ENCODE measurements around the gene CTIF.
A peak's percentile ranks its signal among the peaks of the same experiment; 100 is the strongest.

Gene CTIF

DNA sequence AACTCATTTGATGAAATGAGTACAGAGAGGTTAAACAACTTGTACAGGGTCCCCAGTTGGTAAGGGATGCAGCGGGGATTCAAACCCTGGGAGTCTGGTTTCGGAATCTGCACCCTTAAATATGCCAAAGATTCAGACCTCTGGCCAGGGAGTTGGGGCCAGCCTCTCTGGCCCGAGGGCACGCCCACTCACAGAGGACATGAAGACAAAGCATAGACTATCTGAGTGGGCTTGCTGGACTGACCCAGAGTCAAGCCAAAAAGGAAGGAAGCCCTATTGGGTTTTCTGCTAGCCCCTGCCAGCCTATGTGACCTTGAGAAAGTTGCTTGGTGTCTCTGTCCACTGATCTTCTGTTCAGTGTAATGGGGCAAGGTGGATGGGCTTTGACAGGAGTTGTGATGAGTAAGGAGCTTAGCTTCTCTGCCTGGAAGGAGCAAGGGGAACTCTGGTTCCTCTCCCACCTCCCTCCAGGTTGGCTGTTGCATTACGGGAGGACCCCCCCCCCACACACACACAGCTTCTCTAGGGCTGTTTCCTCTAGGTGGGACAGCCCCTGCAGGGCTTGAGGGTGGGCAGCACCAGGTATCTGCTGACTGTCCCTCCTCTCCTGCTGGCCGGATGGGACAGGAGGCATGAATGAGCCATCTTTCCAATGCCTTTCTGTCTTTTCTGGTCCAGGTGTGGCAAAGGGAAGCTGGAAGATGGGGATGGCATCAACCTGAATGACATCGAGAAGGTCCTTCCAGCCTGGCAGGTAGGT, 131.3 kb downstream of the CTIF start:
- DNase-seq = no peak

DNA sequence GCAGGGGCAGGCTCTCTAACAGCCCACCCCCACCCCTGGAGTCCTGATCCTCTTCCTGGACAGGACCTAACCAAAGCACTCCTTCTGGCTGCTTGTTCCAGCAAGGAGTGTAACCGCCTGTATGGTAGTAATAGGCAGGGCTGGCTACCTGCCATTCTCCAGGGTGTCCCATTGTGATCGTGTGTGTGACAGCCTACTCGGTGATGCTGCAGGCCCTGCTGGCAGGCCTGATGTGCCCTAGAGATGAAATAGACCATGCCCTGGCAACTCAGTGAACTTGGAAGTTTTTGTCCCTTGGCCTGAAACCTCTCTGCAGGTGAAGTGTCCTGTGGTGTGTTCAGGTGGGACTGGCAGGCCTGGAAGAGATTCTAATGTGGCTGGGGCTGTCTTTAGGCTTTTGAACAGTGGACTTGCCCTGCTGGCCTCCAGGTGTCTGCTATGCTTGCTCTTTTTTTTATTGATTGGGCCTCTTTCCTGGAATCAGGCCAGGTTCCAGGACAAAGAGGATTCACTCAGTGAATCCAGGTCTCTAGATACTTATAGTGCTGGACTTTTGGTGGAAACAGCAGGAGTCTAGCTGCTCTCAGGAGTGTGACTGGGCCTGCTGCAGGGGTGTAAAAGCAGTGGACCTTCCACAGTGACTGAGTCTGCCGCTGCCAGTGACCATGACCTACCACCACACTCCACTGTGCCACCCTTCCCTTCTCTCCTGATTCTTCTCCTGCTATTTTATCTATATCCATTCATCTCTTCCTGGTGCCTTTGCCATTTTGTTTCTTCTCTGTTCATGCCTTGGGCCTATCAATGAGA, 132.1 kb downstream of the CTIF start:
- no peak for DNase-seq

DNA sequence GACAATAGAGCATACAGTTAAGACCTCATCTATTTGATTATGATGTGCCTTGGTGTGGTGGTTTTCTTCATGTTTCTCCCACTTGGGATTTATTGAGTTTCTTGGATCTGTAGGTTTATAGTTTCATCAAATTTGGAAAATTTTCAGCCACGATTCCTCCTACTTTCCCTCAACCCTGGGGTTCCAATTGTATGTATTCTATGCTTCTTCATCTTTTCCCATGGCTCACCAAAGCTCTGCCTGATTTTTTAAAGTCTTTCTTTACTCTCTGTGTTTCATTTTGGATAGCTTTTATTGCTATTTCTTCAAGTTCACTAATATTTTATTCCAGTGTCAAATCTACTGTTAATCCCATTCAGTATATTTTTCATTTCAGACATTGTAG, 132.7 kb downstream of the CTIF start:
- DNase-seq = no peak

DNA sequence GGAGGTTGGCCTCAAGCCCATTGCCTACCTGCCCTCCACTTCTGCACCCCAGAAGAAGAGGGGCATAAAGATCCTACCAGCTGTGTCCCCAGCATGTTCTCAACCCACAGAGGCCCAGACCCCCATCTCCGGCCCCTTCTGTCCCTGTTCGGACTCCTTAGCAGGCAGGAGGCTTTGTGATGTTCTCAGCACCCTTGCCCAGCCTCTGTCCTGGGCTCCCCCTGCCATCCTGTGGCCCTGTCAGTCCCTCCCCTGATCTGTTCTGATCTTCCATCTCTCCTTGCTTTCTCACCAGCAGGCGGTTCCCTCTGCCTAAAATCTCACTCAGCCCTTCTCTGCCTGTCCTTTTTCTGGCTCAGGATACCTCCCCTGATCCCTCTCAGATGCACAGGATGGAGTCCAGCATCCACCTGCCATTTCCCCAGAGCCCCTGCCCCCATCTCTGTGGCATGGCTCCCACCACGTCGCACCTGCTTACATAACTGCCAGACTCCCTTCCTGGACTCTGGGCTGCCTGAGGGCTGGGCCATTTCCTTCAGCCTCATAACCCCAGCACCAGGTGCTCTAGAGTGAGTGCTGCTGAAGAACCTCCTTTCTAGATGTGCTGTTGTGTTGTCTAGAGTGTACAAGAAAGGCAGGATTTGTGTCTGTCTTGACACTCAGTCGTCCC, 134.0 kb downstream of the CTIF start:
- no peak for DNase-seq

DNA sequence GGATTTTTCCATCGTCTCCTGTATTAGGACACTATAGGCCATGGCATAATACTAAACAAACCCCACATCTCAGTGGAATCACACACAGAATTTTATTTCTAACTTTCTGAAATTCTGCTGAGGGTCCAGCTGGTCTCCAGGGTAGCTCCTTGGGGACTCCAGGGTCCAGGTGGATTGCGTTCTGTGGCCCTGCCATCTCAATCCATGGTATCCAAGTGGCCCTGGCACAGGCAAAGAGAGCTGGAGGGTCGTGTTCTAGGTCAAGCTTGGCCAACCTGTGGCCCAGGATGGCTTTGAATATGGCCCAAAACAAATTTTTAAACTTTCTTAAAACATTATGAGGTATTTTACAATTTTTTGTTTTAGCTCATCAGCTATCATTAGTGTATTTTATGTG, 134.6 kb downstream of the CTIF start:
- no peak for DNase-seq

DNA sequence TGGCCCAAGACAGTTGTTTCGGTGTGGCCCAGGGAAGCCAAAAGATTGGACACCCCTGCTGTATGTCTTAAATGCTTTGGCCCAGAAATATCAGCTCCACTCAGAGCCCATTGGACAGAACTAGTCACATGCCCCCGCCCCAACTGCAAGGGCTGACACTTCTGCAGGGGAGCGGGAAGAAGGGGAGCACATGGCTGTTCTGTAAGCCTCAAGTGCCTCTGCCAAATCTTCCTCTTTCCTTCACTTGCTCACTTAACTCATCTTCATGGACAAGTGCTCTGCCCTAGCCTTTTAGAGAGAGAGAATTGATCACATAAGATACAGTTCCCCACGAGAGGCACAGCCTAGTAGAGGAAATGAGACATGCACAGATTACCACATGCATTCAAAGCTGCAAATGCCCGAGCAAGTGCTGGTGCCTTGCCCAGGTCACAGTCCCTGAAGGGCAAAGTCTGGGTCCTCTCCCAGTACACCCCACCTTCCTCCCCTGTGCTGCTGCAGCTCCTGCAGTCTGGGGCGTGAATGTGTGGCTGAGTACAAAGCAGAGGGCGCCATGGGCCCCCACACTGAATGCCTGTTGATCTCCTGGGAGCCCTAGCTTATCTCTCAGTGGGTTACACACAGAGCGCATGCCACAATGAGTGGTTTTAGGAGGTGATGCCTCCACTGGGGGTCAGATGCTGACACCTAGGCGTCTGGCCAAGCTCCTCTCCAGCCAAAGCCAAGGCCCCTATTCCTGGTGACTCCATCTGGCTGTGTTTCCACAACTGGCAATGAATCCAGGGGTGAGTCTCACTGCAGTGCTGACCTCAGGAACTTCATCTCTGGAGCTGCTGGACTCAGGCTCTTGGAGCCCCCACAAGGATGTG, 135.3 kb downstream of the CTIF start:
- DNase-seq = no peak

DNA sequence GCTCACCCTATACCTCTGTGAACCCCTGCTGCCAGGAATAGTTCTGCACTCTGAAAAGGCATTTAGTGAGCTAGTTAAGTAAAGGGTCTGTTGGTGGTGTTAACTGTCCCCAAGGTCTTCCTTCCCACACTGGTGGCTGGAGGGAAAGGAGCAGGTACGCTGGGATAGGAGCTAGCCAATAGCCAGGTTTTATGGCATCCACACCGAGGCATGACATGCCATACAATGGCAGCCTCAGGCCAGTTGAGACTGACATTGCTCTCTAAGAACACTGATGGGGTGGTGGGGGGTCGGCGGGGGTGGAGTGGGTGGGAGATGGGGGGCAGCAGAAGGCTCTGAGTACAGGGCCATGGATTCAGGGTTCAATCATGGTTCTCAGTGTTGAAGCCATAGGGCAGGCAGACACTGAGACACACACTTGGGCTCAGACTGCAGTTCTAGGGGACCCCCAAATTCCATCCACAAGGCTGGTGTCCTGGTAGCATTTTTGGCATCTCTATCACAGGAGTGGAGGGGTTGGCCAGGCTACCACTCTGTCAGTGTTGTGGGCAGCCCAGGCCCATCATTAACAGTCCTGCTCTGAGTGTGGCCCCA, 136.0 kb downstream of the CTIF start:
- DNase-seq = peak in 1 of 2 experiments; percentile 11

DNA sequence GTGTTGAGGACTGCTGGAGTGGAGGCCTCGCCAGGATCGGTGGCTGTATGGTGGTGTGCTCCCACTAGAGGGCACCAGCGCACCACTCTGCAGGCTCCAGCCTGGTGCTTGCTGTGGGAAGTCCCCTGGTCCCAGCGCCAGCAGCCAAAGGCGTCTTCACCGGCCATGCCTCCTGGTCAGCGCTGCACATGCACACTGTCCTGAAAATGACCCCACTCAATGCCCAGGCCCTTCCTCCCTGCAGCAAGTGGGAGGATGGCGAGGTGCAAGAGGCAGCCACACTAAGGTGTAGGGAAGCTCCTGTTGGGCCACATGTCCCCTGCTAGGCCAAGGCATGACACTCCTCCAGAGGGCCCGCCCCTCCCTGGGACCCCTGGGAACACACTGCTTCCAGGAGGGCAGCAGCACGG, 136.5 kb downstream of the CTIF start:
- DNase-seq = peak; percentile 27 to 66

DNA sequence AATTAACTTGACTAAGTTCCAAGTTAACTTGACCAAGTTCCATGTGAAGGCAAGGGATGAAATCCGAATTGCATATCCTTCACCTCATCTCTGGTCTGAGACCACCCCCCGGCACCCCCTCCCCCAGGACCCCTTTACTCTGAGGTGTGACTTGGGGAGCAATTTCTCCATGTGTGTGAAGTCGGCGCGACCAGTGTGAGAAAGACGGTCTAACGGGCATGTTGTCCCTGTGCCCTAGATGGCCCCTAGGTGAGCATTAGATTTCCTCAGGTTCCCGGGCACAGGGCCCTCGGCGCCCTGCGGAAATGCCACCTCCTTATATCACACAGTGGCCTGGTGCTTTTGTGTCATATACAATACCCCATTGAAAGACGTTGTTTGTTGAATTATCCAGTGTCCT, 137.1 kb downstream of the CTIF start:
- no peak for DNase-seq

DNA sequence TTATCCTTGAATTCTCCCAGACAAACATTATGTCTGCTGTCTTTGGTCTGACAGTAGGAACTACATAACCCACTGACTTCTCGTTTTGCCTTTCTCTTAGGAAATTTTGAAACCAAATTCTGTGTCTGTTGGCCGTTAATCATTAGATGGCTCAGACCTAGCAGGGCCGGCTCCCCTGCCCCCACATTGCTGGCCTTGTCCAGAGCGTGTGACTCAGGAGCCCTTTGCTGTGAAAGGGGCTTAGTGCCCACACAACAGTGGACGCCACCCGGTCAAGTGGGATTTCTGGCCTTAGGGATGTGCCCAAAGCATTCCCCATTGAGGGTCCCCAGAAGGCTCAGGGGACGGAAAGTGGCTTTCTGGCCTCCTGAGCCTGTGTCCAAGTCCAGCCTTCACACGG, 137.5 kb downstream of the CTIF start:
- DNase-seq = no peak

DNA sequence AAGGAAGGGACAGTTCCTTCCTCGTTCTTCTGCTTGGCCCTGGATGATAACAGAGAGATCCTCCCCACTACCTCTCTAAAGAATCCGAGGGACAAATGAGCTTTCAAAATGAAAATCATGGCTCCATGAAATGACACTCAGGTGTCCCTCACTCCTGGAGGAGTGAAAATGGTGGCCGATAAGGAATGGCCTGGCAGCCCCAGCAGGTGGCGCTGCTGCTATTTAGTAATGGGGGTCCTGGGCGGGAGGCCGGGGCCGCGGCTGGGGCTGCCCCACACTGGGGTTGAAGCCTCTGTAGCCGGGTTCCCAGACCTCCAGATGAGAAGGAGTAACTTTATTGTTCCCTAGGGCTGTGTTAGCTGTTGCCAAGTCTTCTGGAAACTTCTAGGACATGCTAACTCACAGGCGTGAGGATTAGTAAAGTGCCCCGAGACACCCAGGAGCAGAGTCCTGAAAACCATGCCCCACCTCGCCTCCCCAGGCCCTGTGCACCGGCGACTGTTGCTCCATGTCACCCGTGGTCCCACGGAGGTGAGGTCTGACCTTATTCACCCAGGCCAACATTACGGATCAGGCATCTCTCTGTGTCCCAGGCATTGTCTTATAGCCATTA, 138.0 kb downstream of the CTIF start:
- peak; percentile 26 to 60 for DNase-seq

DNA sequence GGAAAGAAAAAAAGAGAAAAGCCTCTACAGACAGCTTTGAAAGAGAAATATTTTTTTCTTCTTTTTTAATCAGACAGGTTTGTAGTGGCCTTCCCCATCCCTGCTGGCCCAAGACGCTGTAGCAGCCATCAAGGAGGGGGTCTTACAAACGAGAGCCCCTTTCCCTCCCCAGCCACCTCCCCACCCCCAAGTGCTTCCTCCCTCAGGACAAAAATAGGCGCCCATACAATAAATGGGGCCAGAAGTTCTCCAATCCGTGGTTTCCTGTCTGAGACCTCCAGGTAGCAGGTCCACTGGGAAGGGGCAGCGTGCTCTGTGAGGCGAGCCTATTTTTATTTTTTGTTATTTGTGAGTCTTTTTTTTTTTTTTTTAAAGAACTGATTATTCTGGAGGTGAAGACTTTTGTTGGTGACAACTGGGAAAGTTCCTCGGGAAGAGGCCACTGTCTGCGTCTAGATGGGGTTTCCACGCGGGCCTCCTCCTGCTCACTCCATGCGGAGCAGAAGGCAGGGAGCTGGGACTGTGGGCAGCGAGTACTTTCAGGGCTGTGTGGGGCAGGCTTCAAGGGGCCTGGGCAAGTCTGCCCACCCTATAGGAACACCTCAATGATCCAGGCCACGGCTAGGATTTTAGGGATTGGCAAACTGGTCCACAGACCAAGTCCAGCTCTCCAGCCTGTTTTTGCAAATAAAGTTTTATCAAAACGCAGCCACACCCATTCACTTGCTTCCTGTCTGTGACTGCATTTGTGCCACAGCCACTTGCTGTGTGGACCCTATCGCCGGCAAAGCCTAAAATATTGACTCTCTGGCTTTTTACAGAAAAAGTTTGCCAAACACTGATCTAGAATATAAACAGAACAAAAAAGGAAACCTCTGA, 139.6 kb downstream of the CTIF start:
- no peak for DNase-seq

DNA sequence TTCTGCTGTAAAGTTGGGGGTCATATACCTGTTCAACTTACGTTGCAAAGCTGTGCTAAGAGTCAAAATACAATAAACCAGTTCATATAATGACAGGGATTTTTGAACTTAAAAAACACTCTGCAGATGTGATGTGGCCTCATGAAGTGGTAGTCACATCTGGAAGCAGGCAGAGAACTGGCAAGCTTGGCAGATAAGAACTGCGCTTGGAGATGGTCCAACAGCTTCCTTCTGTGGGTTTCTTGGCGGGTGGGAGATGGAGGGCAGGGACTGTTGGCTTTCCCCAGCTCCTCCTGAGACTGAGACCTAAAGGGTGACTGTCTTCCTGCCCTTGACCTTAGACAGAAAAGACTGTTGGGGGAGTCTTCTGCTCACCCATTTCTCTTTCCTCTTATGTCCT, 140.4 kb downstream of the CTIF start:
- no peak for DNase-seq

DNA sequence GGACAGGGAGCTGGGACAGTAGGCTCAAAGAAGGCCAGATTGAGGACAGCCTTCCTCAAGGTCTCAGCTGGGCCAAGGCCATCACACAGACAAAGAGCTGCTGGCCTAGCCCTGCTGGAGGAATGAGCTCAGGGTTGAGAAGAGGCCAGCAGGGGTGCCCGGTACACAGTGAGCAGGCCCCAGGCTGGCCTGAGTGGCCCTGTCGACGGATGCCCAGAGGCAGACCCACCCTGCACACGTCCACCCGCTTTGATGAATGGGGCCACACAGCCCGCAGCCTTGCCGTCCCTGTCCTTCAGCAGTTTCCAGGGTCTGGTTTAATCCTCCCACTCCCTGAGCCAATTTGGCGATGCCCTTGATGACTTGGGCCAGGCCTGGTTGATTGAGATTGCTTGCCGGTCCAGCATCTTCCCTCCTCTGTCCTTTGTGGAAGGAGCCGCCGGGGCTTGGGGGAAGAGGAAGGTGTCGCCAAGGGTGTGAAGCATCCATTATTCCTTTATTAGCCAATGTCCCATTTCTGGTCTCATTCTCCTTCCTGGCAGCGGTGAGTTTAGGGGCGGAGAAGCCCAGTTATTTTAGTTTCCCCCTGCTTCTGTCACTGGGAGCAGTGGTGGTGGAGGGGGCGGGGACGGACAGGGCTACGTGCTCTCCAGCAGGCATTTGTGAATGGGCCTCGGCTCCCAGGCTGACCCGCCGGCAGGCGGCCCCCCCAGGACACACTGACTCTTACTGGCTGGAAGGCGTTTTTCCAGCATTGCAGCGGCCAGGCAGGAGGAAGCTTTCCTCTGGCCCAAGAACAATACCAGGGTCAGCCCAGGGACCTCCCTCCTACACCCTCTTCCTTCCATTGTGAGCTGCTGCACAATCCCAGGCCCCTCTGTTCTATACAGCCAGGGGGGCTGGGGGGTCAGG, 141.8 kb downstream of the CTIF start:
- no peak for DNase-seq

DNA sequence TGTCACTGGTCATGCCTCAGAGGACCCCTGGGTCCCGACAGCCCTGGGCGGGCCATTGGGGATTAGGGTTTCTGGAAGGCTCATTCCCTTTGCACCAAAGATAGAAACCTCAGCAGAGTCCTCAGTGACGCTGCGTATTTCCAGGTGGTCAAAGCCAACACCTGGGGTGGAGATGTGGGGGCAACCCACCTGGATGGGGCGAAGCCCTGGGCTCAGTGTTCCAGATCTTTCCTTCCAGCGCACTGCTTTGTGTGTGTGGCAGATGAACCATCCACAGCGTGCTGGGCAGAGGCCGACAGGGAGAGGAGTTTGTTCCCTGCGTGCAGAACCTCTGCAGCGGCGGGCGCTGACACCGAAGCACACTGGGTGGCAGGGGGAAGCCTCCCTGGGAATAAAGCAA, 143.9 kb downstream of the CTIF start:
- no peak for DNase-seq

DNA sequence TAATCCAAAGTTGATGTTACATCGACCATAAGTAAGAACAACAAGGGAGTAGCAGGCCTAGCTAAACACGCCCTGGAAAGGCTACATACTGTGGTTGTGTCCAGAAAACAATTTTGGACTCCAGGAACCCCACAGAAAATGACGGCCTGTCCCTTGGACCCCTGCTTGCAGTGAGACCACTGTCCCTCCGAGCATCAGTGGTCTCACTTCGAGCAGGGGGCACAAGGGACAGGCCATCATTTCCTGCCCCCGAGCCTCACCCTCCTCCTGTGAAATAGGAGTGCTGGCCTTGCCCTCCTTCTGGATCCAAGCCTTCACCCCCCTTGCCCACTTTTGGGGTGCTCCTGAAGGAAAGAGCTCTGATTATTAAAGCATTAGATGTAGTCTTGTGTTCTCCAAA, 144.4 kb downstream of the CTIF start:
- no peak for DNase-seq

DNA sequence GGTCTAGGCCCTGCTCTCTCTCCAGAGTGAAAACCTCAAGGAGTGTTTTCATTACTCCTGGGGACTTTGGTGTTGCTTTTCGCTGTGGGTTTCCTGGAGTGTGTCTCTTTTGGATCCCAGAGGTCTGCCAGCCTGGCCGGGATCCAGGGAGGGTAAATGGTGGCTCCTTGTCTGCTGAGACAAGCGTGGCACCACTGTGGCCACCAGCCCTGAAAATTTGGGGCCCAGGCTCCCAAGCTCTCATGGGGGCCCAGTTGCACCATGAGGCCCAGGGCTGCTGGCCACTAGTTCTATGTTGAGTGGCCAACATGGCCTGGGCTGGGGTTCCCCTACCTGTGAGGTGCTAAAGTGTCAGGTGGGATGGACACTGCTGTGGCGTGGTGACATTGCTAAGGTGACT, 144.8 kb downstream of the CTIF start:
- DNase-seq = no peak

DNA sequence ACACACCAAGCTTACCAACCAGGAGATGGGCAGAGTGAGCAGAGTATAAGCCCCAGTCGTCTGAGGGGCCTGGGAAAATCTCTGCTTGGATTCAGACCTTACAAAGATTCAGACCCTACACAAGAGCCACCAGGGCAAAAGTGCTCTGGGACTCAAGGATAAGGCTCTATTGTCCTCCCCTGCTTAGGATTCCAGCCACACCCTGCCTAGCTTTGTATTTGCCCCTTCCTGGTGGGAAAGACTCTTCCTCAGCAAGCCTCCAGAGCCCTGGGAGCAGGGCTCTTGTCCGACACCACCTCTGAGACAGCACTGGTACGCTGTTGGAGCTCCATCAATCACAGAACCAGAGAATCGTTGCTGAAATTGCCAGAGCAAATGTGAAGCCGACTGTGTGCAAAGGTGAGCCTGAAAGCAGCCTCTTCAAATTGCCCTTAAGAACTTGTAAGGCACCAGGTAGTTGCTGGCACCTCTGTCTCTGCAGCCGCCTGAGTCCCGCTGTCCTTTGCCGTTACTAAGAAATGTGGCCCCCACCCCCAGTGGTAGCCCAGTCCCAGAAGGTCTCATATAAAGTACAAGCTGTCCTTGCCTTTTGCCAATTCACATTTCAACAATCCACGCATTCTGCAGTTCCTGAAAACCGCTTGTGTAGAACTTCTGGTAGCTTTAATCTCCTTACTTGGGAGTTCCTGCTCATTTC, 148.7 kb downstream of the CTIF start:
- DNase-seq = no peak

DNA sequence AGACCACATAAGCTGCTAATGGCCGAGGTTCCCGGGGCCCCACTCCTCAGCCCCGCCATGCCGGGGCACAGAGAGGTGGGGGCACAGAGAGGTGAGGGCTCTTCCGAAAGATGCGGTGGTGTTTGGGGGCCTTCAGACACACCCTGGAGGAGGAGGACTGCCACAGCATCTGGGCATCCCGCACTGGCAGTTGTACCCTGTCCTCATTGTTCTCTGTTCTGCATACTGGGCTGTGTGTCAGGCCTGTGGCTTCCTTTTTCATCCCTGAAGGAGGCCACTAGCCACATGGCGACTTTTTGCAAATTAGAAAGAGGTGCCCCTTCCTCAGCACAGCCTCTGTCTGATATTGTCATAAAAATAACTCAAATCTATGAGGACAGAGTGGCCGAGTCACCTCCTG, 150.1 kb downstream of the CTIF start:
- no peak for DNase-seq
